NCI-H1048 (cell line): ENCODE results near the gene ERBB4.
"Not testable (repeated sequence)": the region's sequence is repeated elsewhere in the genome, so short reads cannot be mapped to it uniquely, and the experiment has no call there.

ENCODE experiments used
- DNase-seq: peaks from one replicate; lab custom pipeline; 2025; lab: John Stamatoyannopoulos, UW

ERBB4 gene

GRCh38 chr2:212528106-212528856, 10.3 kb downstream of the ERBB4 start:
- no peak for DNase-seq

GRCh38 chr2:212526059-212526458, 12.5 kb downstream of the ERBB4 start:
- no peak for DNase-seq

- no peak for DNase-seq
Observed at GRCh38 chr2:212523756-212524155, 14.8 kb downstream of the ERBB4 start.

GRCh38 chr2:212520340-212520739, 18.3 kb downstream of the ERBB4 start:
- no peak for DNase-seq

- no peak for DNase-seq
Observed at GRCh38 chr2:212517693-212518092, 20.9 kb downstream of the ERBB4 start.

GRCh38 chr2:212505586-212505985, 33.0 kb downstream of the ERBB4 start:
- DNase-seq, result no peak

GRCh38 chr2:212495046-212495445, 43.6 kb downstream of the ERBB4 start:
- DNase-seq, result no peak

- no peak for DNase-seq
Observed at GRCh38 chr2:212494418-212495020, 44.1 kb downstream of the ERBB4 start.

GRCh38 chr2:212489719-212490346, 48.8 kb downstream of the ERBB4 start:
- DNase-seq, result no peak

- no peak for DNase-seq
Observed at GRCh38 chr2:212488611-212489010, 50.0 kb downstream of the ERBB4 start.

- no peak for DNase-seq
Observed at GRCh38 chr2:212484563-212485080, 54.0 kb downstream of the ERBB4 start.

- no peak for DNase-seq
Observed at GRCh38 chr2:212480447-212480846, 58.2 kb downstream of the ERBB4 start.

GRCh38 chr2:212477571-212477970, 61.0 kb downstream of the ERBB4 start:
- DNase-seq, result no peak

- no peak for DNase-seq
Observed at GRCh38 chr2:212473211-212473610, 65.4 kb downstream of the ERBB4 start.

- not testable (repeated sequence) for DNase-seq
Observed at GRCh38 chr2:212467551-212467950, 71.1 kb downstream of the ERBB4 start.

GRCh38 chr2:212465456-212465855, 73.1 kb downstream of the ERBB4 start:
- no peak for DNase-seq

- not testable (repeated sequence) for DNase-seq
Observed at GRCh38 chr2:212461708-212462107, 76.9 kb downstream of the ERBB4 start.

- no peak for DNase-seq
Observed at GRCh38 chr2:212454149-212454548, 84.5 kb downstream of the ERBB4 start.

- DNase-seq, result peak; percentile 59
Observed at GRCh38 chr2:212451786-212452231, 86.8 kb downstream of the ERBB4 start.

GRCh38 chr2:212448698-212449097, 89.9 kb downstream of the ERBB4 start:
- no peak for DNase-seq

GRCh38 chr2:212441821-212442220, 96.8 kb downstream of the ERBB4 start:
- no peak for DNase-seq

- no peak for DNase-seq
Observed at GRCh38 chr2:212441141-212441540, 97.5 kb downstream of the ERBB4 start.
